ENCODE results near the gene RANBP6.

DNA sequence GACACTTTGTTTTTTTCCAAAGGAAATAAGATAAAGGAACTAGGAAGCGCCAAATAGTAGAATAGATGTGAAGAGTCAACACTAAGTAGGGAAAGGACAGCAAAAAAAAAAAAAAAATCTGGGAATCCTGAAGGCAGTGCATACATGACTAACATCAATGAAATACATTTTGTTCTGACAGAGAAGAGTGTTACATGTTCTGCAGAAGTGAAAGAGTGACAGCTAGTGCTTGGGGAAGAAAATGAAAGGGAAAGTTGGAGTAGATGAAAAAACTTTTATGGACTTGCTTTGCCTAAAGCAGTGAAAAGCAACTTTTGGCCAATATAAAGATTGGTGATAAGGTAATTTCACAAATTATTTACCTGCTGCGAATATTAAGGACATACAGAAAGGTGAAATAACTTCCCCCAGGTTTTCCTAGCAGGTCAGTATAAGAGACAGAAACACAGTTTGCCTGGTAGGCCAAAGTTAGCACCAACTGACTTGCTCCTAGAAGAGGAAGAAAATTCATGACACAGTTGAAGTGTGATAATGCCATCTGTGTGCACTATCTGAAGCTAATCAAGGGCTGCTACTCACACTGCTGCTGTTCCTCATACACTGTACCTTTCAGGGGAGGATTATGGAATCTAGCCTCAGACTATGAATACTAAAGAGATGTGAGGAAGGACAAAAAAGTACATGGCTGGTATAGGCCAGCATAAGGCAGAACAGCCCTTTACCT is 38.6 kb downstream of the RANBP6 start:
- TF ChIP-seq, protein P1, sequence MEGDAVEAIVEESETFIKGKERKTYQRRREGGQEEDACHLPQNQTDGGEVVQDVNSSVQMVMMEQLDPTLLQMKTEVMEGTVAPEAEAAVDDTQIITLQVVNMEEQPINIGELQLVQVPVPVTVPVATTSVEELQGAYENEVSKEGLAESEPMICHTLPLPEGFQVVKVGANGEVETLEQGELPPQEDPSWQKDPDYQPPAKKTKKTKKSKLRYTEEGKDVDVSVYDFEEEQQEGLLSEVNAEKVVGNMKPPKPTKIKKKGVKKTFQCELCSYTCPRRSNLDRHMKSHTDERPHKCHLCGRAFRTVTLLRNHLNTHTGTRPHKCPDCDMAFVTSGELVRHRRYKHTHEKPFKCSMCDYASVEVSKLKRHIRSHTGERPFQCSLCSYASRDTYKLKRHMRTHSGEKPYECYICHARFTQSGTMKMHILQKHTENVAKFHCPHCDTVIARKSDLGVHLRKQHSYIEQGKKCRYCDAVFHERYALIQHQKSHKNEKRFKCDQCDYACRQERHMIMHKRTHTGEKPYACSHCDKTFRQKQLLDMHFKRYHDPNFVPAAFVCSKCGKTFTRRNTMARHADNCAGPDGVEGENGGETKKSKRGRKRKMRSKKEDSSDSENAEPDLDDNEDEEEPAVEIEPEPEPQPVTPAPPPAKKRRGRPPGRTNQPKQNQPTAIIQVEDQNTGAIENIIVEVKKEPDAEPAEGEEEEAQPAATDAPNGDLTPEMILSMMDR (IDR thresholded peaks at IDR 0.05) = no peak
- no peak for TF ChIP-seq POLR2A (IDR thresholded peaks at IDR 0.05)
